ENCODE measurements around the gene RBPMS2.

GRCh38 chr15:64751464-64751863 is 23.9 kb downstream of the RBPMS2 start:
- TF ChIP-seq POLR2AphosphoS5 (IDR thresholded peaks at IDR 0.05; ENCODE audit: borderline replicate concordance, low read depth, low read length): no peak
- no peak for TF ChIP-seq EZH2 (IDR thresholded peaks at IDR 0.05)
